Panc1 (cell line): ENCODE results near the gene PPWD1.

Experiments used
- POLR2AphosphoS5 ChIP-seq: IDR thresholded peaks from 2 replicates; pipeline ENCODE4 v1.6.1; 2012; ENCODE audit warnings: mild to moderate bottlenecking, low read depth, low read length, moderate library complexity
- SIN3A ChIP-seq: IDR thresholded peaks from 2 replicates; pipeline ENCODE4 v1.6.1; 2012; ENCODE audit warnings: low read depth, mild to moderate bottlenecking, low read length, moderate library complexity, borderline replicate concordance; ENCODE audit not compliant: insufficient read depth
- TCF7L2 ChIP-seq: IDR thresholded peaks from 2 replicates; pipeline ENCODE4 v1.6.1; 2011; ENCODE audit warnings: mild to moderate bottlenecking, low read depth, low read length, inconsistent platforms
- TF ChIP-seq, protein P1 (sequence below), 2 experiments: IDR thresholded peaks; 2 replicates each; pipeline ENCODE4 v1.6.1; 2011 to 2012; ENCODE audit warnings: low read depth in 2 of 2, control low read depth in 1 of 2, low read length in 1 of 2, mild to moderate bottlenecking in 1 of 2, moderate library complexity in 1 of 2; ENCODE audit not compliant: insufficient read depth in 1 of 2
- TF ChIP-seq, protein P2 (sequence below): fragments of 450-650 bp; IDR thresholded peaks from 2 replicates; pipeline ENCODE4 v1.5.1; 2017; ENCODE audit warnings: mild to moderate bottlenecking

DNA sequence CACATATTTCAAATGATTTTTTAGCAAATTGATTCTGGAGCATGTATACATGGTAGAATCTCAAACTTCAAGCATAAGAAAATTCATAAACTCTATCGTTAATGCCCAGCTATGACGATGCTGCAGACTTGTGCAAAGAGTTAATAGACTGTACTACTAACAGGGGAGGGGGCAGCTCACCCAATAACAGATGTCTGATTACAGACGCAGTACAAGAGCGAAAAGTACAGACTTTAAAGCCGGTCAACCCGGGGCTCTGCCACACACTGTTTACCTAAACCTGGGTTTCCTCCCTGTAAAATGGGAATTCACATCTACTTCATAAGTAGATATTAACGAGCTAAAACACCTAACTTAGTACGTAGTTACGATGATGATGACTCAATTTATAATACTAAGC is 60.4 kb downstream of the PPWD1 start:
- TF ChIP-seq POLR2AphosphoS5 (no peak), SIN3A (no peak), TCF7L2 (no peak)
- TF ChIP-seq, protein P1, sequence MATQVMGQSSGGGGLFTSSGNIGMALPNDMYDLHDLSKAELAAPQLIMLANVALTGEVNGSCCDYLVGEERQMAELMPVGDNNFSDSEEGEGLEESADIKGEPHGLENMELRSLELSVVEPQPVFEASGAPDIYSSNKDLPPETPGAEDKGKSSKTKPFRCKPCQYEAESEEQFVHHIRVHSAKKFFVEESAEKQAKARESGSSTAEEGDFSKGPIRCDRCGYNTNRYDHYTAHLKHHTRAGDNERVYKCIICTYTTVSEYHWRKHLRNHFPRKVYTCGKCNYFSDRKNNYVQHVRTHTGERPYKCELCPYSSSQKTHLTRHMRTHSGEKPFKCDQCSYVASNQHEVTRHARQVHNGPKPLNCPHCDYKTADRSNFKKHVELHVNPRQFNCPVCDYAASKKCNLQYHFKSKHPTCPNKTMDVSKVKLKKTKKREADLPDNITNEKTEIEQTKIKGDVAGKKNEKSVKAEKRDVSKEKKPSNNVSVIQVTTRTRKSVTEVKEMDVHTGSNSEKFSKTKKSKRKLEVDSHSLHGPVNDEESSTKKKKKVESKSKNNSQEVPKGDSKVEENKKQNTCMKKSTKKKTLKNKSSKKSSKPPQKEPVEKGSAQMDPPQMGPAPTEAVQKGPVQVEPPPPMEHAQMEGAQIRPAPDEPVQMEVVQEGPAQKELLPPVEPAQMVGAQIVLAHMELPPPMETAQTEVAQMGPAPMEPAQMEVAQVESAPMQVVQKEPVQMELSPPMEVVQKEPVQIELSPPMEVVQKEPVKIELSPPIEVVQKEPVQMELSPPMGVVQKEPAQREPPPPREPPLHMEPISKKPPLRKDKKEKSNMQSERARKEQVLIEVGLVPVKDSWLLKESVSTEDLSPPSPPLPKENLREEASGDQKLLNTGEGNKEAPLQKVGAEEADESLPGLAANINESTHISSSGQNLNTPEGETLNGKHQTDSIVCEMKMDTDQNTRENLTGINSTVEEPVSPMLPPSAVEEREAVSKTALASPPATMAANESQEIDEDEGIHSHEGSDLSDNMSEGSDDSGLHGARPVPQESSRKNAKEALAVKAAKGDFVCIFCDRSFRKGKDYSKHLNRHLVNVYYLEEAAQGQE (IDR thresholded peaks at IDR 0.05; ENCODE audit: insufficient read depth in 1 of 2, low read depth in 2 of 2, low read length in 1 of 2) = no peak
- TF ChIP-seq, protein P2, sequence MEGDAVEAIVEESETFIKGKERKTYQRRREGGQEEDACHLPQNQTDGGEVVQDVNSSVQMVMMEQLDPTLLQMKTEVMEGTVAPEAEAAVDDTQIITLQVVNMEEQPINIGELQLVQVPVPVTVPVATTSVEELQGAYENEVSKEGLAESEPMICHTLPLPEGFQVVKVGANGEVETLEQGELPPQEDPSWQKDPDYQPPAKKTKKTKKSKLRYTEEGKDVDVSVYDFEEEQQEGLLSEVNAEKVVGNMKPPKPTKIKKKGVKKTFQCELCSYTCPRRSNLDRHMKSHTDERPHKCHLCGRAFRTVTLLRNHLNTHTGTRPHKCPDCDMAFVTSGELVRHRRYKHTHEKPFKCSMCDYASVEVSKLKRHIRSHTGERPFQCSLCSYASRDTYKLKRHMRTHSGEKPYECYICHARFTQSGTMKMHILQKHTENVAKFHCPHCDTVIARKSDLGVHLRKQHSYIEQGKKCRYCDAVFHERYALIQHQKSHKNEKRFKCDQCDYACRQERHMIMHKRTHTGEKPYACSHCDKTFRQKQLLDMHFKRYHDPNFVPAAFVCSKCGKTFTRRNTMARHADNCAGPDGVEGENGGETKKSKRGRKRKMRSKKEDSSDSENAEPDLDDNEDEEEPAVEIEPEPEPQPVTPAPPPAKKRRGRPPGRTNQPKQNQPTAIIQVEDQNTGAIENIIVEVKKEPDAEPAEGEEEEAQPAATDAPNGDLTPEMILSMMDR = no peak
